Vagina (tissue), 2 donors: ENCODE data around the gene ACSM5.

Experiments
- CTCF ChIP-seq, 3 experiments: fragments of 450-650 bp in 2 of 3; fragments of 200-600 bp in 1 of 3; sonication (generic) in 1 of 3; IDR thresholded peaks; one replicate each; pipeline ENCODE4 v1.5.1; 2017 to 2019; ENCODE audit warnings: antibody characterized with exemption in 3 of 3, mild to moderate bottlenecking in 2 of 3, moderate library complexity in 2 of 3
- POLR2A ChIP-seq, 2 donors: fragments of 450-650 bp; IDR thresholded peaks; one replicate each; pipeline ENCODE4 v1.6.1; 2017; ENCODE audit warnings: antibody characterized with exemption in 2 of 2, mild to moderate bottlenecking in 2 of 2, moderate library complexity in 2 of 2
- POLR2AphosphoS5 ChIP-seq, 2 donors: sonication (generic); formaldehyde crosslinking; IDR thresholded peaks; one replicate each; pipeline ENCODE4 v1.9.0; 2017; ENCODE audit warnings: antibody characterized with exemption in 2 of 2, mild to moderate bottlenecking in 2 of 2, low read depth in 1 of 2; ENCODE audit not compliant: insufficient read depth in 1 of 2

DNA sequence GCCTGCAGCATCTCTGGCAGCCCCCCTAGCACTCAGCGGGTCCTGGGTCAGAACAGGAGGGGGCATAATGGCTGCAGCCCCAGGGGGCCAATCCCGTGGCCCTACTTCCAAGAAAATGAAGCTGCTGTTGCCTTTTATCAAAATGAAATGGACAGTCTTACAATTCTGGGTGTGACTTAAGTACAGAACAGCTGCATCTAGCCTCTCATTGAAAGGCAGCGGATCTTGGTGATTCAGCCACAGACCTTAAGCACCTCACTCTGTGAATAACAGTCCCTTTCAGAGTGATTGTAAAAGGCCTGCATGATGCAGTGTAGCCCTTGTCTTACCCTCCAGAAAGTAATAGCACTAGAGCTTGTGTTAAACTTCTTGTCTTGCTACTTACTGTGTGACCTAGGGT, 45.3 kb upstream of the ACSM5 start:
- TF ChIP-seq CTCF (IDR thresholded peaks at IDR 0.05) (no peak), POLR2A (IDR thresholded peaks at IDR 0.05) (no peak), POLR2AphosphoS5 (IDR thresholded peaks at IDR 0.05; ENCODE audit: insufficient read depth in 1 of 2, low read depth in 1 of 2) (no peak)
